Activated CD8-positive, alpha-beta T cell treated with anti-CD3 and anti-CD28 coated beads, Interleukin-2, amount 10 ng/mL, durations not matched to agents 7 days and 5 days (primary cell): ENCODE results near the gene KCTD15. TPM values are rescaled to one million over a fixed set of nuclear protein-coding genes. Genes with fewer than 3 reads are reported as not detected.
"Not testable (repeated sequence)": the region's sequence is repeated elsewhere in the genome, so short reads cannot be mapped to it uniquely, and the experiment has no call there.

Source experiments
- ATAC-seq: fragments of 150-1000 bp; cut with Tn5 transposase; one replicate; pipeline ENCODE4 v1.10.0; 2021; ENCODE audit warnings: moderate library complexity
- CTCF ChIA-PET: fragments of 350-600 bp; sonication (Branson Sonifier 250); formaldehyde crosslinking; loops from one replicate; lab custom pipeline; 2021; ENCODE audit warnings: antibody characterized with exemption; lab: Charles Lee
- POLR2A ChIA-PET: fragments of 350-600 bp; sonication (Branson Sonifier 250); formaldehyde crosslinking; loops from one replicate; lab custom pipeline; 2021; ENCODE audit warnings: antibody characterized with exemption; lab: Charles Lee
- DNase-seq: peaks from one replicate; pipeline ENCODE4 v3.0.0-alpha.2; 2020
- H3K27ac Mint-ChIP-seq: one replicate; pipeline ENCODE4 v1.8.0; 2021; ENCODE audit warnings: mild to moderate bottlenecking, mixed read lengths
- H3K27me3 Mint-ChIP-seq: one replicate; pipeline ENCODE4 v1.8.0; 2021; ENCODE audit warnings: low read depth, mixed read lengths
- H3K36me3 Mint-ChIP-seq: one replicate; pipeline ENCODE4 v1.8.0; 2021; ENCODE audit warnings: low read depth, mixed read lengths
- H3K4me1 Mint-ChIP-seq: one replicate; pipeline ENCODE4 v1.8.0; 2021; ENCODE audit warnings: low read depth, mixed read lengths
- H3K4me3 Mint-ChIP-seq: one replicate; pipeline ENCODE4 v1.8.0; 2021; ENCODE audit warnings: mild to moderate bottlenecking, mixed read lengths
- H3K9me3 Mint-ChIP-seq: one replicate; pipeline ENCODE4 v1.8.0; 2022; ENCODE audit warnings: mixed read lengths; ENCODE audit not compliant: insufficient read depth
- total RNA-seq, 2 experiments: library from RNA; stranded (reverse); gene quantifications; one replicate each; pipeline ENCODE4 v1.2.3, GENCODE V29; 2021

Gene KCTD15
- total RNA-seq, 2 experiments from 2014 or later, result 0.42 TPM

GRCh38 chr19:33812388-33813330, 16.0 kb downstream of the KCTD15 start:
- DNase-seq (no peak), ATAC-seq (no peak)
- H3K36me3 Mint-ChIP-seq, result no peaks in the 10 kb centered on the region
- CTCF ChIA-PET, result no interaction called here
- no peak overlapping the region for H3K27ac Mint-ChIP-seq
- H3K27me3 Mint-ChIP-seq, result no peaks in the 10 kb centered on the region
- no peaks in the 10 kb centered on the region for H3K4me1 Mint-ChIP-seq
- H3K4me3 Mint-ChIP-seq, result no peak overlapping the region
- POLR2A ChIA-PET, result no interaction called here
- H3K9me3 Mint-ChIP-seq, result no peaks in the 10 kb centered on the region

GRCh38 chr19:33813391-33814101, 16.9 kb downstream of the KCTD15 start:
- no peak overlapping the region for H3K4me3 Mint-ChIP-seq
- no peak overlapping the region for H3K27ac Mint-ChIP-seq
- ChIA-PET POLR2A (no interaction called here), CTCF (no interaction called here)
- no peaks in the 10 kb centered on the region for H3K9me3 Mint-ChIP-seq
- peaks cover under 1% of the 10 kb centered on the region for H3K4me1 Mint-ChIP-seq
- no peak for ATAC-seq
- peaks cover under 1% of the 10 kb centered on the region for H3K27me3 Mint-ChIP-seq
- DNase-seq, result no peak
- no peaks in the 10 kb centered on the region for H3K36me3 Mint-ChIP-seq

GRCh38 chr19:33814181-33815165, 17.8 kb downstream of the KCTD15 start:
- Mint-ChIP-seq H3K9me3 (no peaks in the 10 kb centered on the region), H3K27ac (no peak overlapping the region), H3K36me3 (no peaks in the 10 kb centered on the region), H3K27me3 (peaks cover 6% of the 10 kb centered on the region), H3K4me1 (peaks cover 7% of the 10 kb centered on the region), H3K4me3 (no peak overlapping the region)
- no peak for ATAC-seq
- ChIA-PET POLR2A (no interaction called here), CTCF (interaction anchor here (1.0 kb wide), 1 partner anchor 37 kb away, joined by 4 read pairs; no protein-coding TSS in a partner anchor)
- no peak for DNase-seq

GRCh38 chr19:33815380-33816340, 19.0 kb downstream of the KCTD15 start:
- no peaks in the 10 kb centered on the region for H3K36me3 Mint-ChIP-seq
- no peaks in the 10 kb centered on the region for H3K9me3 Mint-ChIP-seq
- DNase-seq (no peak), ATAC-seq (no peak)
- H3K27me3 Mint-ChIP-seq, result peaks cover 7% of the 10 kb centered on the region
- ChIA-PET POLR2A (no interaction called here), CTCF (interaction anchor here (1.0 kb wide), 1 partner anchor 38 kb away, joined by 4 read pairs; no protein-coding TSS in a partner anchor)
- H3K4me1 Mint-ChIP-seq, result peaks cover 15% of the 10 kb centered on the region
- H3K27ac Mint-ChIP-seq, result no peak overlapping the region
- no peak overlapping the region for H3K4me3 Mint-ChIP-seq

- H3K4me3 Mint-ChIP-seq, result no peak overlapping the region
- no peaks in the 10 kb centered on the region for H3K9me3 Mint-ChIP-seq
- no peak for DNase-seq
- H3K36me3 Mint-ChIP-seq, result no peaks in the 10 kb centered on the region
- H3K27me3 Mint-ChIP-seq, result peaks cover 18% of the 10 kb centered on the region
- no peak overlapping the region for H3K27ac Mint-ChIP-seq
- ChIA-PET POLR2A (no interaction called here), CTCF (interaction anchor here (0.6 to 3.4 kb wide), 4 partner anchors 22 to 58 kb away, joined by 3 to 19 read pairs (median 3); partner anchors contain the start of gene KCTD15)
- H3K4me1 Mint-ChIP-seq, result peaks cover 27% of the 10 kb centered on the region
- no peak for ATAC-seq
Observed at GRCh38 chr19:33818411-33818810, 21.7 kb downstream of the KCTD15 start.

- CTCF ChIA-PET, result interaction anchor here (1.1 to 3.4 kb wide), 6 partner anchors 14 to 223 kb away, joined by 3 to 19 read pairs (median 4); partner anchors contain the start of gene KCTD15
- not testable (repeated sequence) for ATAC-seq, H3K27ac Mint-ChIP-seq
Observed at GRCh38 chr19:33819078-33819477, 22.4 kb downstream of the KCTD15 start.

GRCh38 chr19:33819506-33819879, 22.8 kb downstream of the KCTD15 start:
- no peak for DNase-seq
- POLR2A ChIA-PET, result no interaction called here
- H3K27ac Mint-ChIP-seq, result no peak overlapping the region

More at GRCh38 chr19:33819078-33819477, 22.4 kb downstream of the KCTD15 start:
- H3K4me3 Mint-ChIP-seq, DNase-seq, H3K9me3 Mint-ChIP-seq, H3K36me3 Mint-ChIP-seq, POLR2A ChIA-PET: not testable (repeated sequence)
- peaks cover 27% of the 10 kb centered on the region for H3K4me1 Mint-ChIP-seq
- H3K27me3 Mint-ChIP-seq, result peaks cover 18% of the 10 kb centered on the region

GRCh38 chr19:33819880-33820781, 23.5 kb downstream of the KCTD15 start:
- ChIA-PET CTCF (interaction anchor here (1.1 to 3.4 kb wide), 5 partner anchors 15 to 222 kb away, joined by 3 to 19 read pairs (median 4); no protein-coding TSS in a partner anchor), POLR2A (no interaction called here)
- ATAC-seq (peak; percentile 81), DNase-seq (peak; percentile 76)
- Mint-ChIP-seq H3K27ac (peak overlapping the region; percentile 57), H3K4me3 (peak overlapping the region; percentile 70), H3K4me1 (peaks cover 27% of the 10 kb centered on the region), H3K36me3 (no peaks in the 10 kb centered on the region), H3K27me3 (peaks cover 18% of the 10 kb centered on the region), H3K9me3 (no peaks in the 10 kb centered on the region)

More at GRCh38 chr19:33819506-33819879, 22.8 kb downstream of the KCTD15 start:
- ATAC-seq, result no peak
- H3K27me3 Mint-ChIP-seq, result peaks cover 18% of the 10 kb centered on the region
- H3K4me1 Mint-ChIP-seq, result peaks cover 27% of the 10 kb centered on the region
- H3K36me3 Mint-ChIP-seq, result no peaks in the 10 kb centered on the region
- H3K4me3 Mint-ChIP-seq, result peak overlapping the region; percentile 34
- H3K9me3 Mint-ChIP-seq, result no peaks in the 10 kb centered on the region
- CTCF ChIA-PET, result interaction anchor here (1.1 to 3.4 kb wide), 6 partner anchors 15 to 222 kb away, joined by 3 to 19 read pairs (median 4); partner anchors contain the start of gene KCTD15

GRCh38 chr19:33821871-33822270, 25.2 kb downstream of the KCTD15 start:
- POLR2A ChIA-PET, result no interaction called here
- H3K27ac Mint-ChIP-seq, result no peak overlapping the region
- H3K9me3 Mint-ChIP-seq, result no peaks in the 10 kb centered on the region
- no peaks in the 10 kb centered on the region for H3K36me3 Mint-ChIP-seq
- DNase-seq (no peak), ATAC-seq (no peak)
- CTCF ChIA-PET, result interaction anchor here (1.8 kb wide), 1 partner anchor 44 kb away, joined by 7 read pairs; no protein-coding TSS in a partner anchor
- H3K4me1 Mint-ChIP-seq, result peaks cover 27% of the 10 kb centered on the region
- peaks cover 18% of the 10 kb centered on the region for H3K27me3 Mint-ChIP-seq
- no peak overlapping the region for H3K4me3 Mint-ChIP-seq
